ENCODE results near the gene USP31.

DNA sequence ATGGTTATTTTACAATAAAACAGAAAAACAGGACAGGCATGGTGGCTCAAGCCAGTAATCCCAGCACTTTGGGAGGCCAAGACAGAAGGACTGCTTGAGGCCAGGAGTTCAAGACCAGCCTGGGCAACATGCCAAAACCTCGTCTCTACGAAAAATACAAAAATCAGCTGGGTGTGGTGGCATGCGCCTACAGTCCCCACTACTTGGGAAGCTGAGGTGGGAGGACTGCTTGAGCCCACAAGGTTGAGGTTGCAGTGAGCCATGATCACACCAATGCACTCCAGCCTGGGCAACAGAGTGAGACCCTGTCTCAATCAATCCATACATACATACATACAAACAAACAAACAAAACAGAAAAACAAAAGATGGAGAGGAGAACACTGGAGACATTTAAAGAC is 45.6 kb downstream of the USP31 start:
- TF ChIP-seq, protein P1, sequence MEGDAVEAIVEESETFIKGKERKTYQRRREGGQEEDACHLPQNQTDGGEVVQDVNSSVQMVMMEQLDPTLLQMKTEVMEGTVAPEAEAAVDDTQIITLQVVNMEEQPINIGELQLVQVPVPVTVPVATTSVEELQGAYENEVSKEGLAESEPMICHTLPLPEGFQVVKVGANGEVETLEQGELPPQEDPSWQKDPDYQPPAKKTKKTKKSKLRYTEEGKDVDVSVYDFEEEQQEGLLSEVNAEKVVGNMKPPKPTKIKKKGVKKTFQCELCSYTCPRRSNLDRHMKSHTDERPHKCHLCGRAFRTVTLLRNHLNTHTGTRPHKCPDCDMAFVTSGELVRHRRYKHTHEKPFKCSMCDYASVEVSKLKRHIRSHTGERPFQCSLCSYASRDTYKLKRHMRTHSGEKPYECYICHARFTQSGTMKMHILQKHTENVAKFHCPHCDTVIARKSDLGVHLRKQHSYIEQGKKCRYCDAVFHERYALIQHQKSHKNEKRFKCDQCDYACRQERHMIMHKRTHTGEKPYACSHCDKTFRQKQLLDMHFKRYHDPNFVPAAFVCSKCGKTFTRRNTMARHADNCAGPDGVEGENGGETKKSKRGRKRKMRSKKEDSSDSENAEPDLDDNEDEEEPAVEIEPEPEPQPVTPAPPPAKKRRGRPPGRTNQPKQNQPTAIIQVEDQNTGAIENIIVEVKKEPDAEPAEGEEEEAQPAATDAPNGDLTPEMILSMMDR (conservative IDR thresholded peaks at IDR 0.05; ENCODE audit: low read depth, low read length): no peak
- TF ChIP-seq EZH2phosphoT487 (IDR thresholded peaks at IDR 0.05; ENCODE audit: borderline replicate concordance, low read length): no peak
